ENCODE data around the gene C9orf72. TPM values are rescaled to one million over a fixed set of nuclear protein-coding genes. Genes with fewer than 3 reads are reported as not detected.

The C9orf72 gene
- total RNA-seq, 1 donor from 2014 or later, result 4.8 TPM

DNA sequence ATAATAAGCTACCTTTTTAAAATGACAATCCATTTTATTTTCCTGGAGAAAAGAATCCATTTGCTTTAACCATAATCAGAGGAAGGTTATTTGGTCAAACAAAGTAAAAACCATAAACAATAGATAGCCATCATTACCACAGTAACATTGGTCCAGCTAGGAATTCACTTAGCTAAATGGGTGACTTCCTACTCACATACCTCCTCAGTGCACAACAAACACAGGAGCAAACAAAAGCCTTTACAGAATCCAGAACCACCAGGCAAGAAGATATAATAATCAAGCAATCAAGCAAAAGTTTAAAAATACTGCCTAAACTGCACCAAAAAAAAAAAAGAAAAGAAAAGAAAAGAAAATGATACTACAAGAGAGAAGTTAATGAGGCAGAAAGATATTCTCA is 50.1 kb downstream of the C9orf72 start:
- TF ChIP-seq EZH2 (IDR thresholded peaks at IDR 0.05; ENCODE audit: insufficient read depth, low read length), result no peak
- TF ChIP-seq, protein P1, sequence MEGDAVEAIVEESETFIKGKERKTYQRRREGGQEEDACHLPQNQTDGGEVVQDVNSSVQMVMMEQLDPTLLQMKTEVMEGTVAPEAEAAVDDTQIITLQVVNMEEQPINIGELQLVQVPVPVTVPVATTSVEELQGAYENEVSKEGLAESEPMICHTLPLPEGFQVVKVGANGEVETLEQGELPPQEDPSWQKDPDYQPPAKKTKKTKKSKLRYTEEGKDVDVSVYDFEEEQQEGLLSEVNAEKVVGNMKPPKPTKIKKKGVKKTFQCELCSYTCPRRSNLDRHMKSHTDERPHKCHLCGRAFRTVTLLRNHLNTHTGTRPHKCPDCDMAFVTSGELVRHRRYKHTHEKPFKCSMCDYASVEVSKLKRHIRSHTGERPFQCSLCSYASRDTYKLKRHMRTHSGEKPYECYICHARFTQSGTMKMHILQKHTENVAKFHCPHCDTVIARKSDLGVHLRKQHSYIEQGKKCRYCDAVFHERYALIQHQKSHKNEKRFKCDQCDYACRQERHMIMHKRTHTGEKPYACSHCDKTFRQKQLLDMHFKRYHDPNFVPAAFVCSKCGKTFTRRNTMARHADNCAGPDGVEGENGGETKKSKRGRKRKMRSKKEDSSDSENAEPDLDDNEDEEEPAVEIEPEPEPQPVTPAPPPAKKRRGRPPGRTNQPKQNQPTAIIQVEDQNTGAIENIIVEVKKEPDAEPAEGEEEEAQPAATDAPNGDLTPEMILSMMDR (IDR thresholded peaks at IDR 0.05; ENCODE audit: insufficient read depth, low read depth, low read length), result no peak
- no peak for DNase-seq (ENCODE audit: low read depth)
- Histone ChIP-seq H3K27ac (ENCODE audit: low read depth, low read length) (no peak overlapping the region), H3K4me3 (ENCODE audit: insufficient read depth, low read depth, low read length) (no peak overlapping the region), H3K4me2 (ENCODE audit: low read length) (no peak overlapping the region), H3K9ac (ENCODE audit: low read length) (no peak overlapping the region), H3K27me3 (ENCODE audit: insufficient read depth, low read length) (peaks cover 13% of the 10 kb centered on the region), H3K79me2 (ENCODE audit: insufficient read depth, low read length) (no peaks in the 10 kb centered on the region), H2AFZ (ENCODE audit: low read depth, low read length) (no peak overlapping the region), H3K4me1 (ENCODE audit: insufficient read depth, low read length) (peaks cover 11% of the 10 kb centered on the region), H3K9me3 (ENCODE audit: insufficient read depth, low read depth, low read length) (no peaks in the 10 kb centered on the region), H3K36me3 (ENCODE audit: insufficient read depth, low read length) (no peaks in the 10 kb centered on the region), H4K20me1 (ENCODE audit: insufficient read depth, low read length) (no peaks in the 10 kb centered on the region)
- Mint-ChIP-seq H3K9me3 (ENCODE audit: unreplicated experiment) (no peaks in the 10 kb centered on the region), H3K27me3 (ENCODE audit: low read depth, unreplicated experiment) (no peaks in the 10 kb centered on the region), H3K4me3 (ENCODE audit: unreplicated experiment) (no peak overlapping the region), H3K36me3 (ENCODE audit: low read depth, unreplicated experiment) (no peaks in the 10 kb centered on the region), H3K27ac (ENCODE audit: unreplicated experiment) (no peak overlapping the region), H3K4me1 (ENCODE audit: low read depth, unreplicated experiment) (peaks cover 17% of the 10 kb centered on the region)
- no peak for FAIRE-seq

DNA sequence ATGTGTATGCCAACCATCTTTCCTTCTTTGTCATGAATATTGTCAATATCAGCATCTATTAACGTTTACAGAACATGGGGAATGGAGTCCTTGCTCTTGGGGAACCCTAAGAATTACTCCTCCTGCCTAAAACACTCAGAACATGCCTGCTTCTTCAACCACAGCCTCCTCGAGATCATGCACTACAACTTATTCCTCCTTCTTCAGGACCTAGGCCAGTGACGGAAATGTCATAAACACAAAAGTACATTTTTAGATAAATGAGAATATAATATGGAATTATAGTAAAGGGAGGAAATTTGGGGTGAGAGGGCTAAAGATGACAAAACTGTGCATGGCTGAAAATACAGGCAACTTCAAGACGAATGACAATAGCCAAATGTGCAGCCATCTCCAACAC is 52.3 kb downstream of the C9orf72 start:
- no peak overlapping the region for H3K4me3 ChIP-seq (ENCODE audit: insufficient read depth, low read depth, low read length)
- no peaks in the 10 kb centered on the region for H3K36me3 ChIP-seq (ENCODE audit: insufficient read depth, low read length)
- Mint-ChIP-seq H3K4me1 (ENCODE audit: low read depth, unreplicated experiment) (peaks cover 17% of the 10 kb centered on the region), H3K27me3 (ENCODE audit: low read depth, unreplicated experiment) (no peaks in the 10 kb centered on the region), H3K4me3 (ENCODE audit: unreplicated experiment) (no peak overlapping the region), H3K9me3 (ENCODE audit: unreplicated experiment) (no peaks in the 10 kb centered on the region), H3K36me3 (ENCODE audit: low read depth, unreplicated experiment) (no peaks in the 10 kb centered on the region), H3K27ac (ENCODE audit: unreplicated experiment) (no peak overlapping the region)
- H4K20me1 ChIP-seq (ENCODE audit: insufficient read depth, low read length), result no peaks in the 10 kb centered on the region
- peaks cover 2% of the 10 kb centered on the region for H3K27me3 ChIP-seq (ENCODE audit: insufficient read depth, low read length)
- H3K9ac ChIP-seq (ENCODE audit: low read length), result no peak overlapping the region
- no peaks in the 10 kb centered on the region for H3K9me3 ChIP-seq (ENCODE audit: insufficient read depth, low read depth, low read length)
- peaks cover 9% of the 10 kb centered on the region for H3K4me1 ChIP-seq (ENCODE audit: insufficient read depth, low read length)
- FAIRE-seq (no peak), DNase-seq (ENCODE audit: low read depth) (no peak)
- no peak overlapping the region for H3K27ac ChIP-seq (ENCODE audit: low read depth, low read length)
- no peak overlapping the region for H2AFZ ChIP-seq (ENCODE audit: low read depth, low read length)
- H3K79me2 ChIP-seq (ENCODE audit: insufficient read depth, low read length), result no peaks in the 10 kb centered on the region
- no peak overlapping the region for H3K4me2 ChIP-seq (ENCODE audit: low read length)
- TF ChIP-seq, protein P1 (IDR thresholded peaks at IDR 0.05; ENCODE audit: insufficient read depth, low read depth, low read length), result no peak
- TF ChIP-seq EZH2 (IDR thresholded peaks at IDR 0.05; ENCODE audit: insufficient read depth, low read length), result no peak

DNA sequence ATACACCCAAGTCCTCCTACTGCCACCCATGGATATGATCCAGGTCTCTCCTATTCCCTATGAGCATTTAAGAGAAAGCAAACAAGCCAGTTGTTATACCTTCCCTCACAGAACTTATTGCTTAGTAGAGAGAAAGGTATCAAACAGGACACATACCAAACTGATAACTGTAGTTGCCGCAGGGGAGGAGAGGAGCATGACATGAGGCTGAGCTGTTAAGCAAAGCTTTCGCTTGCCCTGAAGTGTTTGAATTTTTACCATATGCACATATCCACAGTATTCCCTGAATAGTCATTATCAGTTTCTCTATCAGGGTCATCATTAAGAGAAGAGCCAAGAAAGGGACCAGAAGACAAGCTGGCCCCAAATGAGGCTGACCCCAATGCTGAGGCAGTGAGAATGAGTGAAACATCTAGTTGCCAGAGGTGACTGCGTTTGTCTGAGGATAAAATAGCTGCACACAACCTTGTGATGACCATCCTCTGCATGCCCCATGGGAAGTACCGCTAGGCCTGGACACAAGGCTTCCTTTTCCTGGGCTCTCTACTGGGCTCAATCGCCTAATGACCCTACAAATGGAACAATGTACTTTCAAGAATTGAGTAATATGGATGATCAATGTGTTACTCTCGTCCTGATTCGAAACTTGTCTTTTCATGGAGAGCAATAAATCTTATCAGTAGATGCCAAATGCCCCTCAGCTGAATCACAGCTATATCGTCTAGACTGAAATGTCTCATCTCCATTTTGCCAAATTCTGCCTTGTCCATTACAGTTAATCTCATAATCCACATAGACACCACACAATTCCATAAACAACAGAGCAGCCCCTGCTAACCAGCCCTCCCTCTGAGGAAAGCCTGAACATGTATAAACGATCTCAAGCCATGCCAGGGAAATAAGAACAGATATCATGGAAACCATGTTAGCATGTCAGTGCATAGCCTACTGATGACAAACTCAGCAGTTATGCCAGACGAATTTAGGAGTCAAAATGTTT is 53.5 kb downstream of the C9orf72 start:
- FAIRE-seq (no peak), DNase-seq (ENCODE audit: low read depth) (peak; percentile 15)
- Histone ChIP-seq H3K79me2 (ENCODE audit: insufficient read depth, low read length) (no peaks in the 10 kb centered on the region), H3K27me3 (ENCODE audit: insufficient read depth, low read length) (no peaks in the 10 kb centered on the region), H3K4me2 (ENCODE audit: low read length) (peak overlapping the region; percentile 17), H3K9me3 (ENCODE audit: insufficient read depth, low read depth, low read length) (no peaks in the 10 kb centered on the region), H3K9ac (ENCODE audit: low read length) (no peak overlapping the region), H4K20me1 (ENCODE audit: insufficient read depth, low read length) (no peaks in the 10 kb centered on the region), H3K27ac (ENCODE audit: low read depth, low read length) (no peak overlapping the region), H3K4me1 (ENCODE audit: insufficient read depth, low read length) (peaks cover 9% of the 10 kb centered on the region), H3K4me3 (ENCODE audit: insufficient read depth, low read depth, low read length) (no peak overlapping the region), H2AFZ (ENCODE audit: low read depth, low read length) (no peak overlapping the region), H3K36me3 (ENCODE audit: insufficient read depth, low read length) (no peaks in the 10 kb centered on the region)
- H3K4me3 Mint-ChIP-seq (ENCODE audit: unreplicated experiment), result no peak overlapping the region
- H3K4me1 Mint-ChIP-seq (ENCODE audit: low read depth, unreplicated experiment), result peaks cover 17% of the 10 kb centered on the region
- H3K36me3 Mint-ChIP-seq (ENCODE audit: low read depth, unreplicated experiment), result no peaks in the 10 kb centered on the region
- H3K27ac Mint-ChIP-seq (ENCODE audit: unreplicated experiment), result peak overlapping the region; percentile 79
- no peaks in the 10 kb centered on the region for H3K27me3 Mint-ChIP-seq (ENCODE audit: low read depth, unreplicated experiment)
- H3K9me3 Mint-ChIP-seq (ENCODE audit: unreplicated experiment), result no peaks in the 10 kb centered on the region
- TF ChIP-seq, protein P1 (IDR thresholded peaks at IDR 0.05; ENCODE audit: insufficient read depth, low read depth, low read length), result no peak
- TF ChIP-seq EZH2 (IDR thresholded peaks at IDR 0.05; ENCODE audit: insufficient read depth, low read length), result no peak
